ENCODE results near the gene KIAA1328.

GRCh38 chr18:37199741-37200140 lies 370.8 kb downstream of the KIAA1328 start:
- TF ChIP-seq CTCF (IDR thresholded peaks at IDR 0.05) (no peak), POLR2A (IDR thresholded peaks at IDR 0.05) (no peak), POLR2AphosphoS5 (IDR thresholded peaks at IDR 0.05) (no peak)
